Measurements from ENCODE around the gene VAV1.

- no peak for TF ChIP-seq CTCF (IDR thresholded peaks at IDR 0.05)
- no peak for TF ChIP-seq POLR2A (IDR thresholded peaks at IDR 0.05)
These were observed 28.7 kb upstream of the VAV1 start for GRCh38 chr19:6743714-6744380.

All from tibial nerve (tissue), 3 donors.